Astrocyte of the hippocampus (primary cell): Measurements from ENCODE around the gene NLRP7.

Experiments
- DNase-seq: peaks from one replicate; pipeline ENCODE4 v3.0.0; 2011; ENCODE audit warnings: low read depth, low spot score

Gene NLRP7

GRCh38 chr19:54873990-54874389 lies 73.3 kb downstream of the NLRP7 start, which contains the start of gene FCAR:
Gene FCAR, plus strand, starts transcription at chr19:54874235. Its CDS starts 55 bp downstream, at chr19:54874290.
- DNase-seq, result no peak
